GM18520 (cell line): ENCODE data around the gene UVSSA.
"Not testable (repeated sequence)": the region's sequence is repeated elsewhere in the genome, so short reads cannot be mapped to it uniquely, and the experiment has no call there.

ENCODE experiments used
- ATAC-seq: cut with Tn5 transposase; IDR thresholded peaks from one replicate; pipeline ENCODE4 v1.9.1; 2021; ENCODE audit not compliant: unreplicated experiment

UVSSA gene

GRCh38 chr4:1415681-1415981 is 68.6 kb downstream of the UVSSA start:
- no peak for ATAC-seq

GRCh38 chr4:1416051-1416947 is 69.3 kb downstream of the UVSSA start:
- ATAC-seq = no peak

GRCh38 chr4:1416948-1417260 is 69.9 kb downstream of the UVSSA start:
- ATAC-seq = no peak

GRCh38 chr4:1417522-1418390 is 70.7 kb downstream of the UVSSA start:
- no peak for ATAC-seq

GRCh38 chr4:1418494-1419285 is 71.7 kb downstream of the UVSSA start:
- no peak for ATAC-seq

GRCh38 chr4:1419708-1420107 is 72.7 kb downstream of the UVSSA start:
- ATAC-seq = no peak

- ATAC-seq = no peak
These were observed 74.6 kb downstream of the UVSSA start for GRCh38 chr4:1421657-1422056.

- no peak for ATAC-seq
These were observed 80.0 kb downstream of the UVSSA start for GRCh38 chr4:1427010-1427409.

GRCh38 chr4:1443688-1444172 is 96.7 kb downstream of the UVSSA start:
- ATAC-seq = not testable (repeated sequence)
